Activated CD4-positive, alpha-beta T cell treated with anti-CD3 and anti-CD28 coated beads, Interleukin-2, Interleukin-6, amounts not matched to agents 100 ng/mL and 50 ng/mL, durations not matched to agents 16 hours and 8 hours (primary cell): ENCODE data around the gene CD300LD.
A peak's percentile ranks its signal among the peaks of the same experiment; 100 is the strongest.
"Not testable (repeated sequence)": the region's sequence is repeated elsewhere in the genome, so short reads cannot be mapped to it uniquely, and the experiment has no call there.

Experiments used
- DNase-seq: peaks from one replicate; pipeline ENCODE4 v3.0.0-alpha.2; 2020

Gene CD300LD

DNA sequence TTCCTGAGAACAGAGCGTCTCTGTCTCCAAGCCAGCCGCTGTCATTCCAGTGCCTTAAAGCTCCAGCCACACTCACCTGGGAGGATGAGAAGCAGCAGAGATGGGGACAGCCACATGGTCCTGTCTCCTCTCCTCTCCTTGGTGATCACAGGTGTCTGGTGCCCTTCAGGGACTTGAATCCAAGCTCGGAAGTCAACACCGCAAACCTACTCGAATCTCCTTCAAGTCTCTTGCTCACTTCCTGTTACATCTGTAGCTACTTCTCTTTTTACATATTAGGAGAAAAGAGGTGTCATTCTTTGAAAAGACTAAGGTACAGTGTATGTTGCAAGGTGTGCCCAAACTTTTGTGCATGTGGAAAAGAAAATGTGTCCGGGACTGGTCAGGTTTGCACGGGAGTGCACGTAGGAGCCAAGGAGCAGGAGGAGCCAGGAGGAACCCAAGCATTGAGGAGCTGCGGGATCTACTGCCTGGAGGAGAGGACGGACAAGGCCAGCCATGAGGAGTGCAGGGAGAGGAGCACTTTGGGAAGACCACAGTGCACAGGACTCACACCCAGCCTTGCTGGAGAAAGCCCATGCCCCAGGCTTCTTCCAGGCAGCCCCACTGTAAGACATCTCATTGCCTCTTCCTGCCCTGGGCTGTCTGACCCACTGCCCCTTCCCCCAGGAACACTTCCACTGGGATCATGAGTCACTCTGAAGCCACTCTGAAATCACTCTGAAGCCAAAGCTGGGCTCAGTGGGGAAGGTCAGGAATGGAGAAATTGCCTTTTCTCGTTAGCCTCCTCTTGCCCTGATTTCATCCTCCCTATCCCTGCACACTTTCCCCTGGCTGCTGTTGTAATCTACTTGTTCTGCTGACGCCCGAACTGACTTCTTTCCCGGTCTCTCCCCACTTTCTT lies at the start of gene CD300LD:
Gene CD300LD, minus strand, starts transcription at position 197 of the 904 bp plus-strand sequence. Its CDS starts 81 bp downstream, at position 116.
- no peak for DNase-seq

DNA sequence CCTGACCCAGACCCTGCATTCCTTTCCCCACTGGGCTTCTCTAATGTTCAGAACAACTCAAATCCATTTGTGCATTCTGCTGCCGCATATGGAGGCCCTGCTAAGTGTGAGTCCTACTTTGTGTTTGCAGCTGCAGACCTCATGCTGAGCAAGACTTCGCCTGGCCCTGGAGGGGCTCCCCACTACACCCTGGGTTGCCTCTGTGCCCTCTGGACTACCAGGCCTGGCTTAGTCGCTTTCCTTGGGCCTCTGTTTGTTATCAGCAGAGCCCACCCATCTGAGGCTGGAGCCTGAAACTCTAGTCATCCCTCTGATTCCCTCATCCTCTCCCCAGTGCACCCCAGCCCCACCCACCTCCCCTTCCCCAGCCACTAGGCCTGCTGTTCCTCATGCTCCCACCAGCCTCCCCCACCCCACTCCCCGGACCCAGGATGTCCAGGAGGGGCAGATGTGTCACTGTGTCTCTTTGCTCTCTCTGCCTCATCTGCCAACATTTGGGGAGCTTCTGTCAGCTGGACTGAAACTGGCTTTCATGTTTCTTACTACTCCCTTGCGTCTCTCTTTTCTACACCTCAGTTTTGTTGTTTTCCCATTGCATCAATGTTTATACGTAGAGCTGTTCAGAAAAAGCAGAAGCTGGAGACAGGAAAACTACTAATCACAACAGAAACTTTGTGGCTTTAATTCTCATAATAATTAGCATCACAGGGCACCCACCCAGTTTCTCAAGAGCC lies 49.3 kb upstream of the CD300LD start:
- no peak for DNase-seq

DNA sequence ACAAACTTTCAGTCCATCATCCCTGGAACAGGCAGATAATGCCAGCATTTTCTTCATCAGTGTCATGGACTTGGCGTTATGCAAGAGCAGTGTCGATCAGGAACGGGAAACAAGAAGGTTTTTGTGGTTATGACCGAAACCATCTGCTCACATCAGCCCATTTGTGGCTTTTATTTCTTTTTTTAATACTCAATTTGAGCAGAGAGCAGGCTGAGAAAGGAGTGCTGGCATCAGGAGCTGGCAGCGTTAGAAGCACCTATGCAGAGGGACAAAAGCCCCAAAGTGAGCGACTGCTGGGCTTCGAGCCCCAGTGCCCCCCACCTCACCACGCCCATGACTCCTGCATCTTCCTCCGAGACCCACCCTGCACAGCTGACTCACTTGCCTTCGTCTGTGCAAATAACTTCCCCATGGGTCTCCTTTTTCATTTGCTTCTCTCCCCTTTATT lies 47.6 kb upstream of the CD300LD start:
- DNase-seq: peak; percentile 57

DNA sequence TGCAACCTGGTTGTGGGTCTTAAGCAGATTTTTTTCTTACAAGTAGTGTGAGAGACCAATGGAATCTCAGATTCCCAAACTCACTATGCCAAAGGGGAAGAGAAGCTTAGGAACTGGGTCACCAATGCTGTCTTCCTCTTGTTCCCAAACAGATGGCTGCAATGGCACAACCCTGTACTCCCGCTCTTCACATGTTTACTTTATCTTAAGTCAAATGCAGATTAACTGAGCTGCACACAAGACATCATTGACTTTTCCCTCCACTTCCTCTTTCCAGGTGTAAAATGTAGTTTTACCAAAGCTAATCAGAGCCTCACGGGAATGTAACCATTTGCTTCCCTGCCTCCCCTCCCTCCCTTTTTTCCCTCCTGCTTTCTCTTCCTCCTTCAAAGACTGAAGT lies 45.8 kb upstream of the CD300LD start:
- DNase-seq: no peak

DNA sequence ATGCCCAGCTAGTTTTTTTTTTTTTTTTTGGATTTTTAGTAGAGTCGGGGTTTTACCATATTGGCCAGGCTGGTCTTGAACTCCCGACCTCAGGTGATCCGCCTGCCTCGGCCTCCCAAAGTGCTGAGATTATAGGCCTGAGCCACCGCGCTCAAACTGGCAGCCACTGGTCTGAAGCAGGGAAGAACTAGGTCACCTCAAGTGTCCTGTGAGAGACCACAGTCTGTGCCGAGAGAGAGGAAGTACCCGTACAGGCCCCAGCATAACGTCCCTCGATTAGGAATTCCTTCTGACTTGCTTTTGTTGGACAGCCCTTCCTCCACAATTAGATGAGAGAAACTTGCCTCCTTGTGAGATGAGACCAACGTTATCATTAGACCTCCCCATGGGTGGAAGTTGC lies 45.2 kb upstream of the CD300LD start:
- no peak for DNase-seq

DNA sequence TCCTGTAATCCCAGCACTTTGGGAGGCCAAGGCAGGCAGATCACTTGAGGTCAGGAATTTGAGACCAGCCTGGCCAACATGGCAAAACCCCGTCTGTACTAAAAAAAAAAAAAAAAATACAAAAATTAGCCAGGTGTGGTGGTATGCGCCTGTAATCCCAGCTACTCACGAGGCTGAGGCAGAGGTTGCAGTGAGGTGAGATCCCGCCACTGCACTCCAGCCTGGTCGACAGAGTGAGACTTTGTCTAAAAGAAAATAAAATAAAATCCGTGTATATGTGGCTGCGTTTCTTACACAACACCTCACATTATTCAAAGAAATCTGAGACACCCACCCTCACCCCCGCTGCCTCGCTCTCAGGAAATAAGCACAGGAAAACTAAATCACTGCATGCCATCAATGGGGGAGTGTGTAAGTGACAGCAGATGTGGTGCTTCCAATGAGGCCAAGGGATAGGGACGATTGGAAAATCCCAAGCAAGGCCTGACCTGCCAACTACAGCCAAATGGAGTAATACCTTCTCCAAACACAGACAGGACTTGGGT lies 44.5 kb upstream of the CD300LD start:
- DNase-seq: not testable (repeated sequence)

DNA sequence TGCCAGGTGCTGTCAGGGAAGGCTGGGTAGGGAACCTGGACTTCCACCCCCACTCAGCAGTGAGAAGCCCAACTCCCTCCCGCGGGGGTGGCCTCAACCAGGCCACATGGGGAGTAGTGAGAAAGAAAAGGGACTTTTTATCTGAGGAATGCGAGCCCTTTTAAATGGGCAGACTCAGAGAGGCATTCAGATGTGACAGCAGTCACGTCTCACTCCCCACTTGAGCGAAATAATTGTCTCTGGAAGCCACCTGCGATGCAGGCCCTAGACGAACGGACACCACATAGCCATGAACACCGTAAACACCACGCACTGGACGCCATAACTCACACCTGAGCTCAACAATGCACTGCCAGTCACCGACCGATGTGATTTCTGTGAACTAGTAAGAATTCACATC lies 43.3 kb upstream of the CD300LD start:
- DNase-seq: no peak

DNA sequence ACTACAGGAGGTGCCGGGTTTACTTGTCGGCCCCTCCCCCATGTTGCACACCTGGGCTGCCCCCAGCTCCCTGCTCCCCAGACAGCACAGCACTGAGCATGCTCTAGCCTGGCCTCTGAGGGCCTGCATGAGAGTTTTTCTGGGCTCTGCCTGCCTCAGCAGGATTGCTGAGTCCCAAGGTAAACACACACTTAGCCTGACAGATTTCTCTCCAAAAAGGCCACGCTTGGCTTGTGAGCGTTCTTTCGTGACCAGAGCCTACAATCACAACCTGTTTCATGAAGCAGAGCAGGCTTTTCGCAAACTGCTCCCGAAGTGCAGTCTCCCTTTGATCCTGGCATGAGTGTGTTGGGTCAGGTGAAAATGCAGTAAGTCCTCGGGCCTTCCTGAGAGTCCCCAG lies 41.2 kb upstream of the CD300LD start:
- no peak for DNase-seq

DNA sequence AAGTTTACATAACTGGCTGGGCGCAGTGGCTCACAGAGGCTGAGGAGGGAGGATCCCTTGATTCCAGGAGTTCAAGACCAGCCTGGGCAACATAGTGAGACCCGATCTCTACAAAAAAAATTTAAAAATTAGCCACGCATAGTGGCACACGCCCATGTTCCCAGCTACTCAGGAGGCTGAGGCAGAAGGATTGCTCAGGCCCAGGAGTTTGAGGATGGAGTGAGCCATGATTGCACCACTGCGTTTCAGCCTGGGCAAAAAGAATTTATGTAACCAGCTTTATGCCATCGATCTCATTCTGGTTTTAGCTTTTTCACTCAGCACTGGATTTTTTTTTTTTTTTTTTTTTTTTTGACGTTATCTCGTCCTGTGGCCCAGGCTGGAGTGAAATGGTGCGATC lies 40.5 kb upstream of the CD300LD start:
- DNase-seq: no peak

DNA sequence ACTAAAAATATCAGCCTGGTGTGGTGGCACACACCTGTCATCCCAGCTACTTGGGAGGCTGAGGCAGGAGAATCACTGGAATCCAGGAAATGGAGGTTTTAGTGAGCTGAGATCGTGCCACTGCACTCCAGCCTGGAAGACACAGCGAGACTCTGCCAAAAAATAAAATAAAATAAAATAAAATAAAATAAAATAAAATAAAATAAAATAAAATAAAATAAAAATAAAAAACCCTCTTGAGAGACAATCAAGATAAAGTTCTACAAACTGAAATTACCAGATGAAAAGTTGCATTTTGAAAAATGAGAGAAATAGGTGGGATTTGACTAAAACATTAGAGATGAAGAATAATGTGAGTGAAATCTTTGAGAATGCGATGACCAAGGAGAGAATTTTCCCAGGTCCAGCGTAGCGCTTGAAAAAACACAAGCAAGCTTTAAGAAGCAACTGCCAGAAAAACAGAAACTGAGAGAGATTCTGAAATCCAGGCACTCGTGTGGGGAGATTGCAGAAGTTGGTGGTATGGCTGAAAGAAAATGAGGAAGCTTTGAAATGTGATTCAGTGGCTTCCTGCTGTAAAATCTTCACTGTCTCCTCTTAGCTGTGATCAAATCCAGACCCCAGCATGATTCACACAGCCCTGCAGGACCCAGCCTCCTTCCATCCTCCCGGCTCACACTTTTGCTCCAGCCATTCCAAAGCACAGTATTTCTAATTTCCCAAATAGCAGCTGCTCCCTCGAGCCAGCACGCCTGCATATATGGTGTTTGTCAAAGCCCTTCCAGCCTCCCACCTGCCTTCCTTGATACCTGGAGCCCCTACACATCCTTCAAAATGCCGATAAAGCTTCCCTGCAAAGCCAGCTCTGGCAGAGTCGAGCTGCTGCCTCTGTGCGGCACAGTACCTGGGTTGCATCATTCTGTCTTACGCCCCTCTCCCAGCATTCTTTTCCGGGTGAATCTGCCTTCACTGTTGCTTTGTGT lies 39.7 kb upstream of the CD300LD start:
- no peak for DNase-seq

DNA sequence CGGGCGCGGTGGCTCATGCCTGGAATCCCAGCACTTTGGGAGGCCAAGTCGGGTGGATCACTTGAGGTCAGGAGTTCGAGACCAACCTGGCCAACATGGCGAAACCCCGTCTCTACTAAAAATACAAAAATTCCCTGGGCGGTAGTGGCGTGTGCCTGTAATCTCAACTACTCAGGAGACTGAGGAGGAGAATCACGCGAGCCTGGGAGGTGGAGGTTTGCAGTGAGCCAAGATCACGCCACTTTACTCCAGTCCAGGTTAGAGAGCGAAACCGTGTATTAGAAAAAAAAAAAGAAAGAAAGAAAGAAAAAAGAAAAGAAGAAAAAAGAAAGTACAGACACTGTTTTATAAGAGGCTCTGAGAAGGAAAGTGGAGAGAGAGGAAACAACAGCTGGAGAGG lies 38.2 kb upstream of the CD300LD start:
- not testable (repeated sequence) for DNase-seq

DNA sequence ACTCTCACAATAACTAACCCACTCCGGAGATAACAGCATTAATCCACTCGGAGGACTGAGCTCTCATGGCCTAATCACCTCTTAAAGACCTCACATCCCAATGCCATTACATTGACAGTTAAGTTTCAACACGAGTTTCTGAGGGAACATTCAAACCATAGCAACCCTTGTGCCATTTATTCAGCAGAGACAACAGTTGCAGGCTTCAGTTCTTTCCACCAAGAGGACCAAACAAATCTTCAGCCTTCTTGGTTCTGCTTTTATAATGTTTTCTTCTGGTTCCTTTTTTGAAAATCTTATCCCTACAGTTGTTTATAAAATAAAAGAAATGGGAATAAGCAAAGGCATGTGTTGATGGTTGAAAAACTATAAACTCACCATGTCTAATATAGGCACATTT lies 33.6 kb upstream of the CD300LD start:
- DNase-seq: no peak

DNA sequence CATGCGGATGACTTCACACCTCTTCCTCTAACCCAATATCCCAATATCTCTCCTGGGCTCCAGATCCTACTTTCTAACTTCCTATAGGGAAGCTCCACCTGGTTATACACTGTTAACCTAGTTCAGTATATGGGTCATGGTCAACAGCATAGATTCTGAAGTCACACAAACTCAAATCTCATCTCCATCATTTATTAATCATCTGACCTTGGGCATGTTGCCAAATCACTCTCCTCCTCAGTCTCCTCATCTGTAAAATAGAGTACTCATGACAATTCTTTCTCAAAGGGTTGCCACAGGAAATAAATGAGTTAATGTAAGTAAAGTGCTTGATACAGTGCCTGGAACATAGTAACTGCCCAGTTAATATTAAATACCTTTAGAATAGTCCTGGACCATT lies 32.0 kb upstream of the CD300LD start:
- no peak for DNase-seq

DNA sequence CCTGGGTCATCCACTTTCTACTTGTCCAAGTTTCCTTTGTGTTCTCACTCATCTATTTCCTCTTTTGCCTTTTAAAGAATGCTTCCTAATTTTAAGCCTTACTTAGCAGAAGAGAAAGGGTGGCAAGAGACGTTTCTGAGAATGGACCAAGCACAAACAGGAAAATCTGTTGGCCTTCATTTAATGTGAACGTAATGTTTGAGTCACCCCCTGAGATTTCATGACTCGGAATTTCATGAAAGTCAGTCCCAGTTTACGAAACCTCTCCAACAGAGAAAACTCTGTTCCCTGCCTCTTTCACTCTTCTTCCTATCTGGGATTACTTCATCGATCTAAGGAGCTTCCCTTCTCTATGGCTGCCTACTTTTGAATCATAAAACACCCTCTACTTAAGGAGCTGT lies 31.6 kb upstream of the CD300LD start, which contains the start of gene CD300E:
Gene CD300E, minus strand, starts transcription at position 46 of the 401 bp plus-strand sequence. CDS start 117 bp downstream, outside the sequence.
- no peak for DNase-seq

DNA sequence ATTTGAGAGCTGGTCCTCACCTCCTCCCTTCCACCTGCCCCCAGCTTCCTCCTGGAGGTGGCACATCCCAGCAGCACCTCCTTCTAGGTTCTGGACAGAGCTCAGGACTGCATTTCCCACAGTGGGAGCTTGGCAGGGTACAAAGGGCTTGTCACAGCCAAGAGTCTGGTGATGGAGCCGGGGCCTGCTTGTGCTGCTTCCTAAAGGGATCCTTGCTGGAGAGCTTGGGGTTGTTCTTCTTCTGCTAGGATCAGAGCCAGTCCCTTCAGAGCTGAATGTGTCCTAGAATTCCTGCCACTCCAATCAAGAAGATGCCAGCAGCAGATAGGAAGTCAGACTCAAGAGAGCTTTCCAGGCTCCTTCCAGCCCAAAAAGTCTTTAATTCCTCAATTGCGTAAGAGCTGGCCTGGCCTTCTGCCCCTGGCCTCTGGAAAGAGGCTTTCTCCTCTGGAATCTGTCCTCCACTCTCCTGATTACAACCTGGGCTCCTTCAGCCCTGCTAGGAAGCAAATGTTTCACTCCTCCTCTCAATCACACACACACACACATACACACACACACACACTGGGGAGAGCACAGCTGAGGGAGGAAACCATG lies 27.1 kb upstream of the CD300LD start:
- DNase-seq: no peak

DNA sequence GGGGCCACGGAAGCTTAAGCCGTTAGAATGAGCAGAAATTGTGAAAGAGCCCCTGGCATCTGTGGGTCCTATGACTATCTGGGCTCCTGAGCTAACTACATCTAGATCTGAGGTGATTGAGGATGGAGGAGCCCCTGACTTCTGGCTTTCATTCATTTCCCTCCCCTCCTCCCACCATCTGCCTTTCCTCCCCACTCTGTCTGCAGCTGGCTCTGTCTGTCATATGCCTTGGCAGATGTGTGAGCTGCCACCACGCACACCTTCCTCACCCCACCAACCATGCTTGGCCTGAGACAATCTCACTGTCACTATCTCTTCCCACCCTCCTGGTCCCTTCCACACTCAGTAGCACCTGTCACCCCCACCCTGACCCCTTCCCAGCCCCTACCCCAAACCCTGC lies 26.4 kb upstream of the CD300LD start:
- no peak for DNase-seq

DNA sequence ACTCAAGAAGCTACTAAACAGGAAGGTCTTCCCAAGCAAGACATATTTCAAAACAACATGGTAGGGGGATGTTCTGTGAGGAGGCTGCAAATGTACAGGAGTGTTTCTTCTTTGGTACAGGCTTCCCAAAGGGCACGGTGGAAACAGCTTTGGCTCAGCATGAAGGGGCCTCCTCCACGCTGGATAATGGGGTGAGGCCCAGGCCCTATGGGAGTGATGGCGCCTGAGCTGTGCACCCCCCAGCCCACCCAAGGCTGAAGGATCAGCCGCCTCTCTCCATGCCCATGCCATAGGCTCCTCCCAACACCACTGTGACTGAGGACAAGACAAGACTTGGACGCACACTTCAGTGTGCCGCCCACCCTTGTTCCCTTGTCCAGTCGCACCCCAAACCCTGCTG lies 24.6 kb upstream of the CD300LD start:
- DNase-seq: no peak

DNA sequence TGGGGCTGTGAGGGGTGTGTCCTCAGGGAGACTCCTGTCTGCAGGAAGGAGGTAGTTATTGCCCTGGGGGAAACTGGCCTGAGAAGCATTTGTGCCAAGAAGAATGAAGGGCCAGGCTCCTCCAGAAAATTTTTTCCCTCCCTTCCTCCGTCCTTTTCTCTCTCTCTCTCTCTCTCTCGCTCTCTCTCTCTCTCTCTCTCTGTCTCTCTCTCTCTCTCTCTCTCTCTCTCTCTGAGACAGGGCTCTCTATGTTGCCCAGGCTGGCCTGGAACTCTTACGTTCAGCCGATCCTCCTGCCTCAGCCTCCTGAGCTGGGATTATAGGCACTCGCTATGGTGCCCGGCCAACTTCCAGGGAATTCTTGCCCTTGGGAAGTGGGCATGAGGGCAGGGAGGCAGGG lies 20.0 kb upstream of the CD300LD start:
- no peak for DNase-seq

DNA sequence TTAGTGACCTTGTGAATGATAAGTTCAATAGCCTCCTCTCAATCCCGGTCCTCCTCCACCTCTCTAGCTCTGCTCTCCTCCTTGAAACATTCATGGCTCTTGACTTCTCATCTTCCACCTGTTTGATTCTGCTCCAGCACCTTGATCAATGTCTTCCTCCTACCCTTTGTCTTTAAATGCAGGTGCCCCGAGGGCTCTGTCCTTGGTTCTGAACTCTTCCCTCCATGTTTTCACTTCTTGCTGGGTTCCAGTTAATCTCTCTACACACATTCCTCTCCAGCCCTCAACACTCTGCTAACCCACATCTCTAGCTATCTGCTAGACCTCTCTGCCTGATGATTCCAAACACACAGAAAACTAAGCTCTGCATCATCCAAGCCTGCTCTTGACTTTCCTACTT lies 18.0 kb upstream of the CD300LD start:
- no peak for DNase-seq

DNA sequence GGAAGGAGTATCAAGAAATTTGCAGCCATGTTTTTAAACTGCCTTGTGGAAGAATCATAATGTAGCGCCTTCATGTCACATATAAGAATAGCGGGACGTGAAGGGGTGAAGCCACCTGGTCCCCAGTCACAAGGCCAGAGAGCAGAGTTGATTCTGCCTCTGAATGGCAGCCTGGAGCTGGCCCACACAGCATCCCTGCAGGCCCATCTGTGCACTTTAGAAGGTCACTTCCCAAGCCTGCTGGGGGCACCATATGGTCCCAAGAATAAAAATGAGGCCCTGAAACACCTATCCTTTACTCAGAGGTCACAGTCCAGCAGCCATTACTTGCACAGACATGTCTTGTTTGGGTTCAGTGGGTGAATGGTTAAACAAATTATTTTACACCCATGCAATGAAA lies 16.4 kb upstream of the CD300LD start:
- no peak for DNase-seq

DNA sequence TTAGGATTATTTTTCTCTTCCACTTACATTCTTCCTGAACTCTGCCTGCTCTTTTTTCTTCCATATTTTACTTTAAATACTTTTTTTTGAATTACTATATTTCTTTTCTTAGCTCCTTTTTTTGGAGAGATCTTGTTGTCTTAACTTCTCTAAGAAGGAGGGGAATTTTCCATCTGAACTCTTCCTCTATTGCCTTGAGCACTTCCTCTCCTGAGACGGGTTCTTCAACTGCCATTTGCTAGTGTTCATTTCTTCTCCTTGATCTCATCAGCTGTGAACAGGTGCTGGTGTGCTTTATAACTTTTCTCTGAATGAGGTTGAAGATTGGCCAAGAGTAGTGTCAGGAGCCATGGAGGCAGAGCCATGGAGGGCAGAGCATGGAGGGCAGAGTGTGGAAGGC lies 15.1 kb upstream of the CD300LD start:
- DNase-seq: no peak

DNA sequence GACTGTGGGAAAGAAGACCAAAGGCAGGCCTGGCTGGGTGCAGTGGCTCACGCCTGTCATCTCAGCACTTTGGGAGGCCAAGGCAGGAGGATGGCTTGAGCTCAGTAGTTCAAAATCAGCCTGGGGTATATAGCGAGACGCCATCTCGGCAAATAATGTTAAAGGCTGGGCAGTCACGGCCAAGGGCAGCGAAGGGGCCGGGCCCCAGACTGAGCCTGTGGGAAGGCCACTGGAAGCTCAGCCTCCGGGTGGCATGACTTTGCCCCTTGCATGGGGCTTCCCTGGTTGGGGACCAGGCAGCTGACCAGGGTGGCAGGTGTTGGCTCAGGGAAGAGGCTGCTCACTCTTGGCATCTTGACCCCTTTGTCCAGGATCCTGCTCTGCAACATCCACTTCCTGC lies 14.0 kb upstream of the CD300LD start:
- no peak for DNase-seq
